Measurements from ENCODE around the gene CCDC182.

DNA sequence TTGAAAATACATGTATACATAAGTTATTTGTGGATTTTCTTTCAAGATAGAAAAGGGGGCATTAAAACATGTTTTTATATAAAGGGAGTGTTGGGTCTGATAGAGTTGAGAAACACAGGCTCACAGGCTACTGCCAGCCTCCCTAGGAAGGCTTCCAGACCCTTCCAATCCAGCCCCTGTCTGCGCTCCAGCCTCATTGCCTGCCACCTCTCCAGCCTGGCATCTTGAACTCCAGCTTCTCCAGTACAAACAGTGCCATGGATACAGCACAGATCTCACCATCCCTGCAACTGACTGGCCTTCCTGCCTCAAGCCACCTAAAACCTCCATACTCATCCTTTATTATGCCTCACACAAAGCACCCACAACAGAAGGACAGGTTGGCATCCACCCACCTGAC, 40.7 kb downstream of the CCDC182 start:
- TF ChIP-seq, protein P1, sequence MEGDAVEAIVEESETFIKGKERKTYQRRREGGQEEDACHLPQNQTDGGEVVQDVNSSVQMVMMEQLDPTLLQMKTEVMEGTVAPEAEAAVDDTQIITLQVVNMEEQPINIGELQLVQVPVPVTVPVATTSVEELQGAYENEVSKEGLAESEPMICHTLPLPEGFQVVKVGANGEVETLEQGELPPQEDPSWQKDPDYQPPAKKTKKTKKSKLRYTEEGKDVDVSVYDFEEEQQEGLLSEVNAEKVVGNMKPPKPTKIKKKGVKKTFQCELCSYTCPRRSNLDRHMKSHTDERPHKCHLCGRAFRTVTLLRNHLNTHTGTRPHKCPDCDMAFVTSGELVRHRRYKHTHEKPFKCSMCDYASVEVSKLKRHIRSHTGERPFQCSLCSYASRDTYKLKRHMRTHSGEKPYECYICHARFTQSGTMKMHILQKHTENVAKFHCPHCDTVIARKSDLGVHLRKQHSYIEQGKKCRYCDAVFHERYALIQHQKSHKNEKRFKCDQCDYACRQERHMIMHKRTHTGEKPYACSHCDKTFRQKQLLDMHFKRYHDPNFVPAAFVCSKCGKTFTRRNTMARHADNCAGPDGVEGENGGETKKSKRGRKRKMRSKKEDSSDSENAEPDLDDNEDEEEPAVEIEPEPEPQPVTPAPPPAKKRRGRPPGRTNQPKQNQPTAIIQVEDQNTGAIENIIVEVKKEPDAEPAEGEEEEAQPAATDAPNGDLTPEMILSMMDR (IDR thresholded peaks at IDR 0.05) = no peak
- TF ChIP-seq POLR2A (IDR thresholded peaks at IDR 0.05) = no peak
